Fibroblast of lung (primary cell): ENCODE data around the gene SSTR5.

ENCODE experiments used
- EZH2 ChIP-seq: IDR thresholded peaks from 2 replicates; pipeline ENCODE4 v1.5.1; 2012; ENCODE audit warnings: low read length, control low read depth, mild to moderate bottlenecking; ENCODE audit errors: missing control alignments
- TF ChIP-seq, protein P1 (sequence below), 2 donors: IDR thresholded peaks in 1 of 2; conservative IDR thresholded peaks in 1 of 2; 1 replicate in 1 of 2; 2 replicates in 1 of 2; pipeline ENCODE4 v1.5.1; 2011 to 2012; ENCODE audit warnings: low read length in 2 of 2, control low read depth in 1 of 2, inconsistent platforms in 1 of 2, low read depth in 1 of 2, mild to moderate bottlenecking in 1 of 2

DNA sequence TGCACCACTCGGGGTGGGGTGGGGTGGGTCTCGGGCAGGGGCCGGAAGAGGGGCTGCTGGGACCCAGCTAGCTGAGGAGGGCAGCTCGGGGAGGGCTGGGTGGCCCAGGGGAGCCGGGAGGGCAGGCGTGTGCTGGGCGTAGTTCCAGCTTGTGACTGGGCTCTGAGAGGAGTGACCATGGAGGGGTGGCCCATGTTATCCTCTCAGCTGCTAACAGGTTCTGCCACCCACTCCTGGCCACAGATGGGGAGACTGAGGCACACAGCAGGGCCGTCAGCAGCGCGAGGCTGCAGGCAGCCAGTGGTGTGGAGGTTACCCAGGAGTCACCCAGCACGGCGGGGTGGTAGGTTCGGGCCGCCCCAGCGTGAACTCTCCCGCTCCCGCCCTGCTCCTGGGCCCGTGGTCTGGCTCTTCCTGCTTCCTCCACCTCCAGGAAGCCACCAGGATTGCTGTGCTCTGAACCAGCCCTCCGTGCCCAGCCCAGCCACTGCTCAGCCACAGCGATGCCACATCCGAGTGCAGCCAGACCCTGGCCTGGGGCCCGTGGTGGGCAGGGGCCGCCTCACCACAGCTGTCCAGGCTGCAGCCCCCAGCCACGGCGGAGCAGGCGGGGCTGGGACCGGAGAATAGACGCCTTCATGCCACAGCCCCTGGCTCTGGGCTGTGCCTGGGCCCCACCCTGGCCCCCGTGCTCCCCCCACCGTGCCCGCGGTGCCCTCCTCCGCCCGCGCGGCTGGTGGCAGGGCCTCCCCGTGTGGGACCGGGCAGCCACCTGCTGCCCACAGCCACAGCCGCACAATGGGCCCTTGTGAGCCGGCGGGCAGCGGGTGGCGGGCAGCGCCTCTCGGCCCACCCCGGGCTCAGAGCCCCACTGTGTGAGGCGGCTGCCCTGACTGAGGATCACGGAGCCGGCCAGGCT lies 26.3 kb upstream of the SSTR5 start:
- TF ChIP-seq, protein P1, sequence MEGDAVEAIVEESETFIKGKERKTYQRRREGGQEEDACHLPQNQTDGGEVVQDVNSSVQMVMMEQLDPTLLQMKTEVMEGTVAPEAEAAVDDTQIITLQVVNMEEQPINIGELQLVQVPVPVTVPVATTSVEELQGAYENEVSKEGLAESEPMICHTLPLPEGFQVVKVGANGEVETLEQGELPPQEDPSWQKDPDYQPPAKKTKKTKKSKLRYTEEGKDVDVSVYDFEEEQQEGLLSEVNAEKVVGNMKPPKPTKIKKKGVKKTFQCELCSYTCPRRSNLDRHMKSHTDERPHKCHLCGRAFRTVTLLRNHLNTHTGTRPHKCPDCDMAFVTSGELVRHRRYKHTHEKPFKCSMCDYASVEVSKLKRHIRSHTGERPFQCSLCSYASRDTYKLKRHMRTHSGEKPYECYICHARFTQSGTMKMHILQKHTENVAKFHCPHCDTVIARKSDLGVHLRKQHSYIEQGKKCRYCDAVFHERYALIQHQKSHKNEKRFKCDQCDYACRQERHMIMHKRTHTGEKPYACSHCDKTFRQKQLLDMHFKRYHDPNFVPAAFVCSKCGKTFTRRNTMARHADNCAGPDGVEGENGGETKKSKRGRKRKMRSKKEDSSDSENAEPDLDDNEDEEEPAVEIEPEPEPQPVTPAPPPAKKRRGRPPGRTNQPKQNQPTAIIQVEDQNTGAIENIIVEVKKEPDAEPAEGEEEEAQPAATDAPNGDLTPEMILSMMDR (conservative IDR thresholded peaks at IDR 0.05 in 1 of 2, IDR thresholded peaks at IDR 0.05 in 1 of 2; ENCODE audit: low read depth in 1 of 2, low read length in 2 of 2), result no peak
- no peak for TF ChIP-seq EZH2
